ENCODE measurements around the gene ABCA2. TPM values are rescaled to one million over a fixed set of nuclear protein-coding genes. Genes with fewer than 3 reads are reported as not detected.

The ABCA2 gene
- total RNA-seq, 2 donors from 2014 or later: 28.7 to 29.6 TPM

- peak within 1 kb of the TSS in 1 of 4 donors; percentile 38 for H3K27ac ChIP-seq
- DNase-seq (no peak), ATAC-seq (no peak)
- TF ChIP-seq POLR2A (IDR thresholded peaks at IDR 0.05) (no peak), CTCF (IDR thresholded peaks at IDR 0.05) (no peak)
- H3K36me3 ChIP-seq (replicated peaks in 1 of 2; ENCODE audit: insufficient read depth in 1 of 2, low read depth in 2 of 2): no peaks in the 10 kb centered on the region
- no peaks in the 10 kb centered on the region for H3K27me3 ChIP-seq
- intact Hi-C loops (cut with DNase I): no loop called here
- H3K4me1 ChIP-seq: peaks cover 6% of the 10 kb centered on the region
- no peak within 1 kb of the TSS for H3K4me3 ChIP-seq
- no peaks in the 10 kb centered on the region for H3K9me3 ChIP-seq
- 72% methylated on average over 9 of the region's 10 CpGs; no CpG with 5 or more reads in 1 of the 2 donors for WGBS, 2 donors
These were observed 50.8 kb downstream of the ABCA2 start, which contains the start of gene PTGDS for GRCh38 chr9:136977223-136977622. Gene PTGDS (plus strand): TSS chr9:136977504. CDS start chr9:136977579, 75 bp downstream.

- intact Hi-C loops (cut with DNase I): no loop called here
- H3K4me1 ChIP-seq: peaks cover 6% of the 10 kb centered on the region
- WGBS, 2 donors: 66 to 73% methylated on average over 4 to 14 of the region's 14 CpGs
- DNase-seq: no peak
- no peak overlapping the region for H3K27ac ChIP-seq
- no peak overlapping the region for H3K4me3 ChIP-seq
- no peak for TF ChIP-seq CTCF (IDR thresholded peaks at IDR 0.05)
- no peak for TF ChIP-seq POLR2A (IDR thresholded peaks at IDR 0.05)
- no peaks in the 10 kb centered on the region for H3K9me3 ChIP-seq
- ATAC-seq: no peak
- H3K27me3 ChIP-seq: no peaks in the 10 kb centered on the region
- H3K36me3 ChIP-seq (replicated peaks in 1 of 2; ENCODE audit: insufficient read depth in 1 of 2, low read depth in 2 of 2): no peaks in the 10 kb centered on the region
These were observed 52.4 kb downstream of the ABCA2 start for GRCh38 chr9:136975644-136976043.

GRCh38 chr9:136974817-136975535 is 53.1 kb downstream of the ABCA2 start:
- Histone ChIP-seq H3K27me3 (no peaks in the 10 kb centered on the region), H3K4me3 (no peak overlapping the region), H3K27ac (no peak overlapping the region), H3K9me3 (no peaks in the 10 kb centered on the region), H3K4me1 (peaks cover 6% of the 10 kb centered on the region), H3K36me3 (replicated peaks in 1 of 2; ENCODE audit: insufficient read depth in 1 of 2, low read depth in 2 of 2) (no peaks in the 10 kb centered on the region)
- WGBS, 2 donors: 68 to 88% methylated on average over 10 to 15 of the region's 15 CpGs
- ATAC-seq (no peak), DNase-seq (no peak)
- intact Hi-C loops (cut with DNase I): no loop called here
- no peak for TF ChIP-seq CTCF (IDR thresholded peaks at IDR 0.05)
- no peak for TF ChIP-seq POLR2A (IDR thresholded peaks at IDR 0.05)

- H3K4me1 ChIP-seq: peaks cover 6% of the 10 kb centered on the region
- intact Hi-C loops (cut with DNase I): no loop called here
- H3K36me3 ChIP-seq (replicated peaks in 1 of 2; ENCODE audit: insufficient read depth in 1 of 2, low read depth in 2 of 2): no peaks in the 10 kb centered on the region
- DNase-seq: no peak
- no peaks in the 10 kb centered on the region for H3K27me3 ChIP-seq
- TF ChIP-seq CTCF (IDR thresholded peaks at IDR 0.05) (no peak), POLR2A (IDR thresholded peaks at IDR 0.05) (no peak)
- H3K27ac ChIP-seq: no peak overlapping the region
- H3K9me3 ChIP-seq: no peaks in the 10 kb centered on the region
- no peak overlapping the region for H3K4me3 ChIP-seq
- no peak for ATAC-seq
- WGBS, 2 donors: 86 to 87% methylated on average over 13 to 25 of the region's 29 CpGs
These were observed 54.1 kb downstream of the ABCA2 start for GRCh38 chr9:136973618-136974617.
